SJCRH30 (cell line): Measurements from ENCODE around the gene ETDA. TPM values are rescaled to one million over a fixed set of nuclear protein-coding genes. Genes with fewer than 3 reads are reported as not detected.
A peak's percentile ranks its signal among the peaks of the same experiment; 100 is the strongest.
"Not testable (repeated sequence)": the region's sequence is repeated elsewhere in the genome, so short reads cannot be mapped to it uniquely, and the experiment has no call there.

Experiments used
- DNase-seq, 2 experiments: peaks; one replicate each; pipeline ENCODE4 v3.0.0-alpha.2; 2015 to 2020
- H3K27ac ChIP-seq: fragments of 250-450 bp; sonication (Bioruptor Pico); 2 replicates; pipeline ENCODE4 v1.5.1; 2020; ENCODE audit warnings: mild to moderate bottlenecking, moderate library complexity
- H3K27me3 ChIP-seq: fragments of 250-450 bp; sonication (Bioruptor Pico); 2 replicates; pipeline ENCODE4 v1.5.1; 2020; ENCODE audit warnings: mild to moderate bottlenecking, moderate library complexity
- H3K36me3 ChIP-seq: fragments of 250-450 bp; sonication (Bioruptor Pico); 2 replicates; pipeline ENCODE4 v1.5.1; 2020; ENCODE audit warnings: mild to moderate bottlenecking, moderate library complexity
- H3K4me1 ChIP-seq: fragments of 250-450 bp; sonication (Bioruptor Pico); 2 replicates; pipeline ENCODE4 v1.5.1; 2020; ENCODE audit warnings: mild to moderate bottlenecking, moderate library complexity
- H3K4me3 ChIP-seq: fragments of 250-450 bp; sonication (Bioruptor Pico); 2 replicates; pipeline ENCODE4 v1.5.1; 2020; ENCODE audit warnings: mild to moderate bottlenecking, moderate library complexity
- H3K9me3 ChIP-seq: fragments of 250-450 bp; sonication (Bioruptor Pico); replicated peaks from 2 replicates; pipeline ENCODE4 v1.5.1; 2020; ENCODE audit warnings: mild to moderate bottlenecking, moderate library complexity
- total RNA-seq: library from RNA; depleted of rRNA; stranded (reverse); fragments of >200 nt; shearing (Covaris generic); gene quantifications from 2 replicates; pipeline ENCODE4 v1.2.3, GENCODE V29; 2014; rRNA removed

Gene ETDA
- total RNA-seq, result not detected in 2 replicates

DNA sequence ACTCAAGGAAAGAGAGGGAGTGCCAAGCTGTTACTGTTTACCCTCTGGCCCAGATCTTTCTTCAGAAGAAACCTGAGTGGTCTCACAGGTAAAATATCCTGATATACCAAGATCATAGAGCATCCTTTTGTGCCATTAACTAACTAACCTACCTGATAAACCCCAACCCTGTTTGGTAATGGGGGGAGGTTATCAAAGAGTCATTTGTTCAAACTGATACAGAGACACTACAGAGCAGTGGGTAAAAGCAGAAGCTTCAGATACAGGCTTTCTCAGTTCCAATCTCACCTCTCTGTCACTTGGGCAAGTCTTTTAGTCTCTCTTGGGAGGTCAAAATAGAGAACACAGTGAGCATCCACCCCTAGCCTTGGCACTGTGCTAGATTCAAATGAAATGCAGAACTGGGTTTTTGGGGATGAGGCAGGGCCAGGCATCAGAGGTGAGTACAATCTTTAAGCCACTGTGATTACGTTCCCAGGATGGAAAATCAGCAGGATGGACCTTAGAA, at the start of gene ETDA:
TSS of gene ETDA (plus strand) at position 51 of the 508 bp plus-strand sequence. CDS start 1,216 bp downstream, outside the sequence.
- H3K4me3 ChIP-seq, H3K36me3 ChIP-seq, H3K27me3 ChIP-seq, DNase-seq, H3K9me3 ChIP-seq, H3K4me1 ChIP-seq, H3K27ac ChIP-seq: not testable (repeated sequence)

DNA sequence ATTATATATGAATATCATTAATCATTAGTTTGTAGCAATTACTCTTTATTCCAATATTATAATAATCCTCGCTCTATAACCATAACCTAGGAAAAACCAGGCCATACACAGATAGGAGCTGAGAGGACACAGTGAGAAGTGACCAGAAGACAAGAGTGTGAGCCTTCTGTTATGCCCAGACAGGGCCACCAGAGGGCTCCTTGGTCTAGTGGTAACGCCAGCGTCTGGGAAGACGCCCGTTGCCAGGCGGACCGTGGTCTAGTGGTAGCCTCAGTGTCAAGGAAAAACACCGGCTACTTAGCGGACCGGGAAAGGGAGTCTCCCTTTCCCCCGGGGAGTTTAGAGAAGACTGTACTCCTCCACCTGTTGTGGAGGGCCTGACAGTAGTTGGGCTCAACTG, 45.4 kb upstream of the ETDA start:
- not testable (repeated sequence) for H3K27me3 ChIP-seq, H3K9me3 ChIP-seq, H3K4me1 ChIP-seq, H3K36me3 ChIP-seq, H3K4me3 ChIP-seq, H3K27ac ChIP-seq
- DNase-seq, result peak; percentile 8 to 35

DNA sequence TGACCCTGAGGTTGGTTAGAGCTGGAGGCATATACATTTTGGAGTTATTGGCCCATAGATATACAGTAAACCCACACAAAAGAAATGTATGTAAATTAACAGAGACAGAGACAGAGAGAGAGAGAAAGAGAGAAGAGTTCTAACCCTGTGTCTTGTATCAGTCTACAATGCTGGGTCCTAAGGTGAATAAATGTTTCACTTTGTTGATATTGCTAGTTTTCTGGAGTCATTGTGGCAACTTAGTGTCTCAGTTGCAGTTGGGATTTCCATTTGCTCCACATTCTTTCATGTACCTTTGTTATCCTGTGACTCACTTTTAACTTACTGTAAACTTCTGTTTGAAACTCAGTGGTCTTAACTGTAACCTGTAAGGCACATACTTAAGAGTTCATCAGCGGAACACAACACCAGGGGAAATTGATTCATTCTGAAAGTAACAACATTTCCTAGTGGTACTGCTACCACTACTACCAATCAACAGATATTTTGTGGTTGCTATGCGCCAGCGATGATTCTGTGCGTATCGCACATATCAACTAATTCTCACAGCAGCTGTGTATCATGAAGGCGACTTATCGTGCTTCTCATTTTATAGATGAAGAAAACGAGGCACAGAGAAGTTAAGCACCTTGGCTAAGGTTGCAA, 38.5 kb upstream of the ETDA start:
- Histone ChIP-seq H3K9me3 (no peaks in the 10 kb centered on the region), H3K4me3 (no peak overlapping the region), H3K36me3 (no peaks in the 10 kb centered on the region), H3K27me3 (no peaks in the 10 kb centered on the region), H3K4me1 (no peaks in the 10 kb centered on the region), H3K27ac (no peak overlapping the region)
- no peak for DNase-seq

DNA sequence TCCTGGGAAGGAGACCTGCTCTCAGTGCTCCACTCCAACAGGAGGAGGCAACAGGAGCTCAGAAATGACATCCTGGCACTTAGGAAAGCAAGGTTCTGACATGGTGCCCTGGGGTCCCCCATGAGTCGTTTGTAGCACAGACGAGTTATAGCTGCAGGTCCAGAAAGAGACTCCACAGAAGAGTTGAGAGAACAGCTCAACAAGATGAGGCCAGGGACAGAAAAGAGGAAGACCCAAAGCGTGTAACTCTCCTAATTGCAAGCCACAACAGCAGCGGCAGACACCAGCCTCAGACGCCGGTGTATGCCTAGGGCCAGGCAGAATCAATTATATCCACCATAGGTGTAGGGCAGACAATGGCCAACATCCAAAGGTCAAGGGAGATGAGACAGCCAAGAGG, 5.9 kb upstream of the ETDA start:
- not testable (repeated sequence) for H3K4me3 ChIP-seq, DNase-seq, H3K27me3 ChIP-seq, H3K4me1 ChIP-seq, H3K27ac ChIP-seq, H3K9me3 ChIP-seq, H3K36me3 ChIP-seq

DNA sequence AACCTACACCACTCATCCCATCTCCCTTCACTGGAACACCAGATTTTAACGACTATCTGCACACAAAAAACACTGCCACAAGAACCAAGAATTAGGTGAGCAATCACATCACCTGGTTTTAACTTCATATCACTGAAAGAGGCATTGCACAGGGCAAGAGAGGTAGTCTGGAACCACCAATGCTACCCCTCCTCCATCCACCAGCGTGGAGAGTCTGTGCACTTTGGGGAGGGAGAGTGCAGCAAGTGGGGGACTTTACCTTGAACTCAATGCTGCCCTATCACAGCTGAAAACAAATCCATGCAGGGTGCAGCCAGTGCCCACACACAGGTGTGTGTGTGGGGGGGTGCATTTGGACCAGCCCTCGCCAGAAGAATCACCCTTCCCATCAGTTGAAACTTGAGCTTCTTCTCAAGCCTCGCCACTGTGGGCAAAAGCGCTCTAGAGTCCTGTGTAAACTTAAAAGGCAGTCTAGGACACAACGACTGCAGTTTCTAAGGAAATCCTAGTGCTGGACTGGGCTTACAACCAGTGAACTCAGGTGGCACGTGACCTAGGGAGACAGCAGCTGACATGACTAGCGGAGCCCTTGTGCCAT, 4.3 kb downstream of the ETDA start:
- H3K27ac ChIP-seq, H3K36me3 ChIP-seq, H3K9me3 ChIP-seq, H3K27me3 ChIP-seq, H3K4me3 ChIP-seq, DNase-seq, H3K4me1 ChIP-seq: not testable (repeated sequence)

DNA sequence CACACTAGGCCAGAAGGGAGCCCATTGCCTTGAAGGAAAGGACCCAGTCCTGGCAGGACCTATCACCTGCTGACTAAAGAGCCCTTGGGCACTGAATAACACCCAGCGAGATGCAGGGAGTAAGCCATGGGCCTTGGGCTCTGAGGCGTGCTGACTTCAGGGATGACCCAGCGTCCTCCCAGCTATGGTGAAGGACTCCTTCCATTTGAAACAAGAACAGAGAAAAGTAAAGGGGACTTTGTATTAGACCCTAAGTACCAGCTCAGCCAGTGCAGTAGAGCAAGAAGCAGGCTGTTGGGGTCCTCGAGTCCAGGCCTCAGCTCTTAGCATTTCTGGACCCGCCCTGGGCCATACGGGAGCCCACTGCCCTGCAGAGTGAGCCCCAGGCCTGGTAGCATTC, 5.1 kb downstream of the ETDA start:
- Histone ChIP-seq H3K4me1 (no peaks in the 10 kb centered on the region), H3K27me3 (no peaks in the 10 kb centered on the region), H3K4me3 (no peak overlapping the region), H3K27ac (no peak overlapping the region), H3K36me3 (no peaks in the 10 kb centered on the region), H3K9me3 (no peaks in the 10 kb centered on the region)
- no peak for DNase-seq

DNA sequence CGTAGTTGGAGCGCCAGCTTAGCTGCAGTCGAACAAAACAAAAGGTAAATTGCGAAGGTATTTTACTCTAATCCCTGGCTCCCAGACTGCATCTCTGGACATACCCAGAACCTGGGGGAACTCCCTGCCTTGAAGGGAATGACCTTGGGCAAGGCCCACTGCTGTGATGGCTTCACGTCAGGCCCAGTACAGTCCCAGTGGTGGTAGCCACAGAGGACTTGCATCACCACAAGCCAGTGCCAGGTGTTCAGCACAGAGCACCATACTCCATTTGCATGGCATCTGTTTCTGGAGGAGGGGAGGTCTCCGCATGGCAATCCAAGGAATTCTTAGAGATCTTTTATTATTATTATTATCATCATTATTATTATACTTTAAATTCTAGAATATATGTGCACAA, 5.6 kb downstream of the ETDA start:
- Histone ChIP-seq H3K4me1 (no peaks in the 10 kb centered on the region), H3K9me3 (no peaks in the 10 kb centered on the region)
- DNase-seq, result no peak

DNA sequence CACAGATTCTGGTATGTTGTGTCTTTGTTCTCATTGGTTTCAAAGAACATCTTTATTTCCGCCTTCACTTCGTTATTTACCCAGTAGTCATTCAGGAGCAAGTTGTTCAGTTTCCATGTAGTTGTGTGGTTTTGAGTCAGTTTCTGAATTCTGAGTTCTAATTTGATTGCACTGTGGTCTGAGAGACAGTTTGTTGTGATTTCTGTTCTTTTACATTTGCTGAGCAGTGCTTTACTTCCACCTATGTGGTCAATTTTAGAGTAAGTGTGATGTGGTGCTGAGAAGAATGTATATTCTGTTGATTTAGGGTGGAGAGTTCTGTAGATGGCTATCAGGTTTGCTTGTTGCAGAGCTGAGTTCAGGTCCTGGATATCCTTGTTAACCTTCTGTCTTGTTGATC, 9.1 kb downstream of the ETDA start:
- DNase-seq, H3K36me3 ChIP-seq, H3K9me3 ChIP-seq, H3K4me3 ChIP-seq, H3K27me3 ChIP-seq, H3K27ac ChIP-seq, H3K4me1 ChIP-seq: not testable (repeated sequence)

More for the DNA sequence above, 5.6 kb downstream of the ETDA start:
- Histone ChIP-seq H3K4me3 (no peak overlapping the region), H3K27ac (no peak overlapping the region), H3K27me3 (no peaks in the 10 kb centered on the region), H3K36me3 (no peaks in the 10 kb centered on the region)

DNA sequence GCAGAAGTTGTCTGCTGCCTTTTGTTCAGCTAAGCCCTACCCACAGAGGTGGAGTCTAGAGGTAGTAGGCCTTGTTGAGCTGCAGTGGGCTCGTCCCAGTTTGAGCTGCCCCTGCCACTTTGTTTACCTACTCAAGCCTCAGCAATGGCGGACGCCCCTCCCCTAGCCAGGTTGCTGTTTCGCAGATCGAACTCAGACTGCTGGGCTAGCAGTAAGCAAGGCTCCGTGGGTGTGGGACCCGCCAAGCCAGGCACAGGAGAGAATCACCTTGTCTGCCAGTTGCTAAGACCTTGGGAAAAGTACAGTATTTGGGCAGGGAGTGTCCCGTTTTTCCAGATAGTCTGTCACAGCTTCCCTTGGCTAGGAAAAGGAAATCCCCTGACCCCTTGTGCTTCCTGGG, 11.5 kb downstream of the ETDA start:
- not testable (repeated sequence) for H3K4me3 ChIP-seq, DNase-seq, H3K27me3 ChIP-seq, H3K36me3 ChIP-seq, H3K27ac ChIP-seq, H3K9me3 ChIP-seq, H3K4me1 ChIP-seq

DNA sequence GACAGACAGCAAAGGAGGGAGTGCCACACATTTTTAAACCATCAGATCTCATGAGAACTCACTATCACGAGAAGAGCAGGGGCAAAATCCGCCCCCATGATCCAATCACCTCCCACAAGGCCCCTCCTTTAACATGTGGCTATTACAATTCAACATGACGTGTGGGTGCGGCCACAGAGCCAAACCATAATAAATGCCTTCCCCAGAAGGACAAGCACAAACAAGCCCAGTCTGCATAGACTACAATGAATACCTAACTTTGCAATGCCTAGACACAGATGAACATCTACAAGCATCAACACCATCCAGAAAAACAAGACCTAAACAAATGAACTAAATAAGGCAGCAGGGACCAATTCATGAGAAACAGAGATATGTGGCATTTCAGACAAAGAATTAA, 12.3 kb downstream of the ETDA start:
- Histone ChIP-seq H3K4me3 (no peak overlapping the region), H3K27ac (no peak overlapping the region), H3K4me1 (no peaks in the 10 kb centered on the region), H3K9me3 (no peaks in the 10 kb centered on the region), H3K36me3 (no peaks in the 10 kb centered on the region), H3K27me3 (no peaks in the 10 kb centered on the region)
- no peak for DNase-seq

DNA sequence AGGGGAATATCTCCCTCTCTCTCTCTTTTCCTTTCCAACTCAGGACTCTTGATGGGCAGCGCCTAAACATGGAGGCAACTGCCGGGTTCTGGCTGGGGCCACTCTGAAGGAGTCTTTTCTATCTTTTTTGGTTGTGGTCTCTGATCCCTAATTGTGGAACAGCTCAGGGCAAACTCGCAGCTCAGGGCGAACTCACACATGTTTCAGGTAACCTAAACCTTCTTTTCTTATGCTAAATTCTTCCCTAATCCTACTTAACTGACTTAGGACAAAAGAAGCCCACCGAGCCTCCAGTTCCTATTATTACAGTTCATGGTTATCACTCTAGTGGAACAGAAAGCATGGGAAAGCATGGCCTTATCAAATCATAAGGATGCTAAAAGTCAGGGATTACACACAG, 21.3 kb downstream of the ETDA start:
- H3K36me3 ChIP-seq, result no peaks in the 10 kb centered on the region
- no peaks in the 10 kb centered on the region for H3K9me3 ChIP-seq
- H3K27ac ChIP-seq, result no peak overlapping the region
- no peak for DNase-seq
- no peaks in the 10 kb centered on the region for H3K27me3 ChIP-seq
- no peaks in the 10 kb centered on the region for H3K4me1 ChIP-seq
- H3K4me3 ChIP-seq, result no peak overlapping the region

DNA sequence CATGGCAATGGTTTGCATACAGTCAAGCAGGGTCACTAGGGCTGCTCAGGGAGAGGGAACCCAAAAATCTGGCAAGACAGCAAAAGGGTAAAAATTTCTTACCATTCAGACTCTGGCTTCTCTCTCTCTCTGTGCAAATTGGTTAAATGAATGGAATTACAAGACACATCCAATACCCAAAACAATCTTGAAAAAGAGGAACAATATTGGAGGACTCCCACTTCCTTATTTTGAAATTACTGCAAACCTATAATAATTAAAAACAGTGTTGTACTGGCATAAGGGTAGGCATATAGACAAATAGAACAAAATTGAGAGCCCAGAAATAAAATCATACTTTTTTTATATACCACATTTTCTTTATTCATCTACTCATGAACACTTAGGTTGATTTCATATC, 24.1 kb downstream of the ETDA start:
- H3K9me3 ChIP-seq, result no peaks in the 10 kb centered on the region
- no peak overlapping the region for H3K27ac ChIP-seq
- H3K36me3 ChIP-seq, result no peaks in the 10 kb centered on the region
- no peaks in the 10 kb centered on the region for H3K4me1 ChIP-seq
- no peak for DNase-seq
- H3K4me3 ChIP-seq, result no peak overlapping the region
- H3K27me3 ChIP-seq, result no peaks in the 10 kb centered on the region

DNA sequence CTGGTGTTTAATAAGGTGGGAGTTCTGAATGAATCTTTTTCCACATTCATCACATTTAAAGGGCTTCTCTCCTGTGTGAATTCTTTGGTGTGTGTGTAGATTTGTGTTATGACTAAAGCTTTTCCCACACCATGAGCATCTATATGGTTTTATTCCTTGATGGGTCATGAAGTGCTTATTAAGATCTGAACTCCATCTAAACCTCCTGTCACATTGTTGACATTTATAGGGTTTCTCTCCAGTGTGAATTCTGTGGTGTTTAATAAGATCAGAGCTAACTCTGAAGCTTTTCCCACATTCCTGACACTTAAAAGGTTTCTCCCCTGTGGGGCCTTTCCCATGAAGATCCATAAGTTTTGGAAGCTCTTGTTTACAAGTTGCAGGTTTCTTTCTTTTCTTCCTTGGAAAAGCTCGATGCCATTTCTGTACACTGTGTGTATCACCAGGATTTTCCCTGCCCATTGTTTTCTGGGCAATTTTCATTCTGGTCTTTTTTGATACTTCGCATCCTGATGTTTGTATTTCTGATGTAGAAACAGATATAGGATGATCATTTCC, 35.5 kb downstream of the ETDA start:
- DNase-seq, result no peak
- no peaks in the 10 kb centered on the region for H3K4me1 ChIP-seq
- no peak overlapping the region for H3K4me3 ChIP-seq
- H3K27ac ChIP-seq, result no peak overlapping the region
- no peaks in the 10 kb centered on the region; the same call in 1 of the 2 replicates for H3K36me3 ChIP-seq
- no peaks in the 10 kb centered on the region for H3K9me3 ChIP-seq
- no peaks in the 10 kb centered on the region for H3K27me3 ChIP-seq

DNA sequence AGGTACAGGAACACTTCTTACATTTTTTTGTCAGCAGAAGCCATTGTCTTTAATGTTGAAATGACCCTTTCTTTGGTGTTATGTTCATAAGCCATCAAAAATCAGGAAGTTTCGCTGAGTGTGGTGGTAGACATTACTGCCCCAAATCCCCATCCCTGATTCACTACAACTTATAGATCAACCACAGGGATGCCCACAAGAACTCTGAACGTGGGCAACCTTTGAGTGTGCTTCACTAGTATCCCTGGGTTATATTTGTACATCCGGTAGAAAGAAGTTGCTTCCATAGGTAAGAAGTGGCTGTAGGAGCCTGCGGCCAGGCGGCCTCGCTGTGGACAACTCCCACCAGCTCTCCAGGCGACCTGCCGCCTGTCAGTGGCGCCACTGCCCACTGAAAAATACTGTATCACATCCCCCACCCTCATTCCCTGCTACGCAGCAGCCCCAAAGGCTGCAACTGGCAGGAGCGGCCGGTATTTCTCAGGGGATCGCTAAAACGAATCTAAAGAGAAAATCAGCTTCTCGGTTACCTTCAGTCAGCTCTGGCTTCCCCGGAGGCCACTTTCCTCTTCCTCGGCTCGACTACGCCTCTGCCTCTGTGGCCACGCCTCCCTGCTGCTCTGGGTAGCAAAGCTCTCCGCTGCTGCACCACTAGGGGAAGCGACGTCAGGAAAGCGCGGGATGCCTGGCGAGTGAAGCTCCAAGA, 43.5 kb downstream of the ETDA start:
- no peak for DNase-seq
- Histone ChIP-seq H3K36me3 (no peaks in the 10 kb centered on the region), H3K27ac (no peak overlapping the region), H3K9me3 (no peaks in the 10 kb centered on the region), H3K27me3 (no peaks in the 10 kb centered on the region), H3K4me3 (no peak overlapping the region), H3K4me1 (no peaks in the 10 kb centered on the region)

DNA sequence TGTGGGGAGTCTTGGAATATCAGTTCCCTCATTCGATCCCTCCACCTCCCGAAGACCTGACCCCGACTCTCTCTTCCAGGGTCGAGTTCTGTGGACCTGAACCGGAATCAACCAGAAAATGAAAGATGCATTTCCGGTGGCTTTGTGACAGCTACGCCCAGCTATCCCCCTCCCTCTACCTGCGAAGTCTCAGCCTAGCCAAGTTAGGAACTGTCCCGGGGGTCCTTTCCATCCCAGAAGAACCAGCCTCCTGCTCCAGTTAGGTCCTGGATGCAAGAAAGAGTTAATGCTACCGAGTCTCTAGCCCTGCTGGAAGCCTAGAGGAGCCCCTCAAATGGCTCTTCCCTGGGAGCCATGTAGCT, 44.1 kb downstream of the ETDA start:
- Histone ChIP-seq H3K9me3 (no peaks in the 10 kb centered on the region), H3K27ac (no peak overlapping the region), H3K27me3 (no peaks in the 10 kb centered on the region), H3K4me3 (no peak overlapping the region), H3K4me1 (no peaks in the 10 kb centered on the region), H3K36me3 (no peaks in the 10 kb centered on the region)
- DNase-seq, result no peak
